Central memory CD8-positive, alpha-beta T cell (primary cell): ENCODE results near the gene TUBD1.

Experiments
- ATAC-seq: fragments of 150-1000 bp; cut with Tn5 transposase; replicated peaks from 2 replicates; pipeline ENCODE4 v1.10.0; 2022; ENCODE audit warnings: mild to moderate bottlenecking, moderate FRiP score, moderate number of reproducible peaks; ENCODE audit not compliant: poor library complexity, severe bottlenecking; ENCODE audit errors: extremely low read depth
- DNase-seq, 2 donors: peaks; one replicate each; pipeline ENCODE4 v3.0.0; 2021; ENCODE audit warnings: low spot score in 2 of 2
- H3K27ac Mint-ChIP-seq: one replicate; pipeline ENCODE4 v1.8.0; 2022; ENCODE audit warnings: low read depth, mild to moderate bottlenecking, moderate library complexity, mixed read lengths
- H3K27me3 Mint-ChIP-seq: one replicate; pipeline ENCODE4 v1.8.0; 2022; ENCODE audit warnings: mixed read lengths
- H3K36me3 Mint-ChIP-seq: one replicate; pipeline ENCODE4 v1.8.0; 2022; ENCODE audit warnings: mild to moderate bottlenecking, moderate library complexity, mixed read lengths; ENCODE audit not compliant: insufficient read depth
- H3K4me1 Mint-ChIP-seq: one replicate; pipeline ENCODE4 v1.8.0; 2022; ENCODE audit warnings: mixed read lengths
- H3K4me3 Mint-ChIP-seq: one replicate; pipeline ENCODE4 v1.8.0; 2022; ENCODE audit warnings: mild to moderate bottlenecking, moderate library complexity, mixed read lengths
- H3K9me3 Mint-ChIP-seq: one replicate; pipeline ENCODE4 v1.8.0; 2022; ENCODE audit warnings: mixed read lengths

TUBD1 gene

GRCh38 chr17:59825533-59826322, 67.0 kb downstream of the TUBD1 start:
- H3K27me3 Mint-ChIP-seq: no peaks in the 10 kb centered on the region
- H3K4me3 Mint-ChIP-seq: peak overlapping the region; percentile 51
- peaks cover 42% of the 10 kb centered on the region for H3K4me1 Mint-ChIP-seq
- H3K36me3 Mint-ChIP-seq: peaks cover 21% of the 10 kb centered on the region
- DNase-seq (no peak), ATAC-seq (no peak)
- H3K9me3 Mint-ChIP-seq: no peaks in the 10 kb centered on the region
- peak overlapping the region; percentile 85 for H3K27ac Mint-ChIP-seq

GRCh38 chr17:59815965-59816364, 76.8 kb downstream of the TUBD1 start:
- Mint-ChIP-seq H3K27me3 (no peaks in the 10 kb centered on the region), H3K27ac (no peak overlapping the region), H3K9me3 (no peaks in the 10 kb centered on the region), H3K36me3 (peaks cover 8% of the 10 kb centered on the region), H3K4me1 (peaks cover 12% of the 10 kb centered on the region), H3K4me3 (no peak overlapping the region)
- DNase-seq (no peak), ATAC-seq (no peak)

- H3K4me3 Mint-ChIP-seq: no peak overlapping the region
- no peaks in the 10 kb centered on the region for H3K27me3 Mint-ChIP-seq
- no peak overlapping the region for H3K27ac Mint-ChIP-seq
- no peak for ATAC-seq
- H3K4me1 Mint-ChIP-seq: peaks cover 12% of the 10 kb centered on the region
- DNase-seq: no peak
- H3K9me3 Mint-ChIP-seq: no peaks in the 10 kb centered on the region
- peaks cover 11% of the 10 kb centered on the region for H3K36me3 Mint-ChIP-seq
These were observed 78.1 kb downstream of the TUBD1 start for GRCh38 chr17:59814685-59815084.

GRCh38 chr17:59814276-59814675, 78.5 kb downstream of the TUBD1 start:
- H3K4me3 Mint-ChIP-seq: no peak overlapping the region
- DNase-seq: no peak
- H3K27ac Mint-ChIP-seq: no peak overlapping the region
- ATAC-seq: no peak
- no peaks in the 10 kb centered on the region for H3K9me3 Mint-ChIP-seq
- peaks cover 10% of the 10 kb centered on the region for H3K36me3 Mint-ChIP-seq
- no peaks in the 10 kb centered on the region for H3K27me3 Mint-ChIP-seq
- peaks cover 12% of the 10 kb centered on the region for H3K4me1 Mint-ChIP-seq

- no peak for DNase-seq
- ATAC-seq: no peak
- H3K36me3 Mint-ChIP-seq: peaks cover 10% of the 10 kb centered on the region
- peaks cover 12% of the 10 kb centered on the region for H3K4me1 Mint-ChIP-seq
- H3K9me3 Mint-ChIP-seq: no peaks in the 10 kb centered on the region
- H3K4me3 Mint-ChIP-seq: no peak overlapping the region
- H3K27me3 Mint-ChIP-seq: no peaks in the 10 kb centered on the region
- peak overlapping the region; percentile 54 for H3K27ac Mint-ChIP-seq
These were observed 80.6 kb downstream of the TUBD1 start for GRCh38 chr17:59812139-59812538.

- Mint-ChIP-seq H3K36me3 (peaks cover 8% of the 10 kb centered on the region), H3K9me3 (no peaks in the 10 kb centered on the region), H3K4me1 (peaks cover 12% of the 10 kb centered on the region), H3K4me3 (no peak overlapping the region), H3K27me3 (no peaks in the 10 kb centered on the region), H3K27ac (peak overlapping the region; percentile 54)
- DNase-seq (no peak), ATAC-seq (no peak)
These were observed 81.5 kb downstream of the TUBD1 start for GRCh38 chr17:59811209-59811608.

- Mint-ChIP-seq H3K9me3 (no peaks in the 10 kb centered on the region), H3K4me3 (no peak overlapping the region), H3K4me1 (peaks cover 12% of the 10 kb centered on the region), H3K27me3 (no peaks in the 10 kb centered on the region), H3K27ac (no peak overlapping the region), H3K36me3 (peaks cover 8% of the 10 kb centered on the region)
- ATAC-seq (no peak), DNase-seq (no peak)
These were observed 81.9 kb downstream of the TUBD1 start for GRCh38 chr17:59810894-59811153.
